GM10266 (cell line): Measurements from ENCODE around the gene NPBWR2.

Experiments
- DNase-seq: peaks from one replicate; pipeline ENCODE4 v3.0.0; 2012; ENCODE audit errors: extremely low spot score
- CTCF ChIP-seq: IDR thresholded peaks from 2 replicates; pipeline ENCODE4 v1.5.1; 2012; ENCODE audit warnings: mild to moderate bottlenecking, low read depth; ENCODE audit not compliant: control insufficient read depth, insufficient read depth; ENCODE audit errors: missing control alignments

The NPBWR2 gene

GRCh38 chr20:64064145-64064698 is 43.1 kb downstream of the NPBWR2 start:
- DNase-seq: no peak
- no peak for TF ChIP-seq CTCF

GRCh38 chr20:64063389-64064144 is 43.8 kb downstream of the NPBWR2 start:
- no peak for TF ChIP-seq CTCF
- peak; percentile 66 for DNase-seq

GRCh38 chr20:64062596-64063388 is 44.6 kb downstream of the NPBWR2 start, which contains the start of gene TCEA2:
Gene TCEA2 (plus strand): TSS chr20:64063198. CDS start chr20:64063313, 115 bp downstream.
- peak; percentile 98 for DNase-seq
- TF ChIP-seq CTCF: no peak

- no peak for TF ChIP-seq CTCF
- DNase-seq: no peak
Observed at GRCh38 chr20:64062276-64062595, 45.1 kb downstream of the NPBWR2 start.

- no peak for TF ChIP-seq CTCF
- DNase-seq: no peak
Observed at GRCh38 chr20:64058536-64058935, 48.8 kb downstream of the NPBWR2 start.

- peak; percentile 91 for DNase-seq
- peak; percentile 93 for TF ChIP-seq CTCF
Observed at GRCh38 chr20:64057628-64058498, 49.5 kb downstream of the NPBWR2 start.
